Endothelial cell of umbilical vein (primary cell): Measurements from ENCODE around the gene CHMP1A.

ENCODE experiments used
- CTCF ChIP-seq, 2 donors: IDR thresholded peaks; 1 replicate in 1 of 2; 2 replicates in 1 of 2; pipeline ENCODE4 v1.5.1; 2011; ENCODE audit warnings: low read length in 2 of 2, mild to moderate bottlenecking in 2 of 2, moderate library complexity in 2 of 2, control low read depth in 1 of 2, inconsistent platforms in 1 of 2, low read depth in 1 of 2; ENCODE audit not compliant: insufficient read depth in 1 of 2; ENCODE audit errors: extremely low read depth in 1 of 2
- EZH2 ChIP-seq: IDR thresholded peaks from 2 replicates; pipeline ENCODE4 v1.6.1; 2012; ENCODE audit warnings: borderline replicate concordance, low read depth, mild to moderate bottlenecking, moderate library complexity, low read length, inconsistent platforms; ENCODE audit not compliant: severe bottlenecking
- MAX ChIP-seq: IDR thresholded peaks from 2 replicates; pipeline ENCODE4 v1.6.1; 2011; ENCODE audit not compliant: insufficient read depth, insufficient read length
- POLR2A ChIP-seq: IDR thresholded peaks from 2 replicates; pipeline ENCODE4 v1.6.1; 2012; ENCODE audit warnings: low read depth, mild to moderate bottlenecking, control low read depth, low read length
- POLR2AphosphoS5 ChIP-seq: IDR thresholded peaks from 2 replicates; pipeline ENCODE4 v1.6.1; 2012; ENCODE audit warnings: low read depth, mild to moderate bottlenecking, control low read depth, low read length, moderate library complexity; ENCODE audit not compliant: insufficient read depth

GRCh38 chr16:89651584-89651983 is 5.9 kb downstream of the CHMP1A start:
- TF ChIP-seq CTCF (IDR thresholded peaks at IDR 0.05; ENCODE audit: extremely low read depth in 1 of 2, insufficient read depth in 1 of 2, low read depth in 1 of 2, low read length in 2 of 2) (no peak), POLR2A (no peak), MAX (no peak), EZH2 (no peak), POLR2AphosphoS5 (no peak)
